CD4-positive, alpha-beta T cell treated with Interleukin-6 for 4 hours (primary cell): ENCODE data around the gene LENG9.

ENCODE experiments used
- DNase-seq: peaks from one replicate; pipeline ENCODE4 v3.0.0-alpha.2; 2020; ENCODE audit warnings: mixed read lengths

The LENG9 gene

GRCh38 chr19:54436031-54436523, 27.5 kb downstream of the LENG9 start:
- no peak for DNase-seq

DNA sequence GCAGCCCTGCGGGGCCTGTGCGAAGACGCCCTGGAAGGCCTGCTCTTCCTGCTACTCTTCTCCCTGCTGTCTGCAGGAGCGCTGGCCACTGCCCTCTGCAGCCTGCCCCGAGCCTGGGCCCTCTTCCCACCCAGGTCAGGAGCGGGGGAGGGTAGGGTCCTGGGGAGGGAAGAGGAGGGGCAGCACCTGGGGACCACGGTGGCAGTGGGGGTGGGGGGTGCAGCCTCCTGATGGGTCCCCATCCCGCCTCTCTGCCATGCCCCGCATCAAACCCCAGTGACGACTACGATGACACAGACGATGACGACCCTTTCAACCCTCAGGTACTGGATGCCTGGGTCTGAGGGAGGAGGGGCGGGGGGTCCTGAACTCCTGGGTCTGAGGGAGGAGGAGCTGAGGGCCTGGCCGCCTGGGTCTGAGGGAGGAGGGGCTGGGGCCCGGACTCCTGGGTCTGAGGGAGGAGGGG, 28.0 kb downstream of the LENG9 start:
- no peak for DNase-seq

- DNase-seq: no peak
Observed at GRCh38 chr19:54434873-54435214, 28.7 kb downstream of the LENG9 start.

DNA sequence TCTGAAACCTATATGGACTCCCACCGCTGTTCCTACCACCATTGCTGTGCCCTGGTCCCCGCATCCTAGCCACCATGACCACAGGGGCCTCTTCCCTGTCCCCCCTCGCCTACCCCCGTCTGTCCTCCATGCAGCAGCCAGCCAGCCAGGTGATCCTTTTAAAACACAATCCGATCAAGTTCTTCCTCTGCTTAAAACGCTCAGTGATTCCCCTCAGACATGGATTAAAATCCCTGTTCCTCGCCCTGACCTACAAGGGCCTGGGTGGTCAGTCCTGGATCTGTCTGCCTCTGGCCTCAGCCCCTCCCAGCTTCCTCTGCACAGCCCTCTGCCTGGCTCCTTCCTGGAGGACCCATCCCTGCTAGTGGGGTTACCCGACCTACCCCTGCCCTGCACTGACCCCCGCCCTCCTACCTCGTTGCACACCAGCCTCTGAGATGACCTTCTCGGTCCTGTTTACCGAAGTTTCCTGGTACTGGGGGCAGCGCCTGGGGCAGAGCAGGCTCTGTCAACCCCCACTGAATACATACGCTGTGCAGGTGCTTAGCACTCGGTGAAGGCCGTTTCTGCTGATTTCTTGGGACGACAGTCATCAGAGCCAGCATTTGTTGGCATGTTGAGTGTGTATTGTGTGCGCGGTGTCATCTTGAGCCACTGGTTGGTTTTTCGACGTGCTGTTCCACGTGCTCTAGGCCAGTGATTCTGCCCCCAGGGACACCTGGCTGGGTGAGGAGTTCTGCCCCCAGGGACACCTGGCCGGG, 29.3 kb downstream of the LENG9 start:
- DNase-seq: no peak

DNA sequence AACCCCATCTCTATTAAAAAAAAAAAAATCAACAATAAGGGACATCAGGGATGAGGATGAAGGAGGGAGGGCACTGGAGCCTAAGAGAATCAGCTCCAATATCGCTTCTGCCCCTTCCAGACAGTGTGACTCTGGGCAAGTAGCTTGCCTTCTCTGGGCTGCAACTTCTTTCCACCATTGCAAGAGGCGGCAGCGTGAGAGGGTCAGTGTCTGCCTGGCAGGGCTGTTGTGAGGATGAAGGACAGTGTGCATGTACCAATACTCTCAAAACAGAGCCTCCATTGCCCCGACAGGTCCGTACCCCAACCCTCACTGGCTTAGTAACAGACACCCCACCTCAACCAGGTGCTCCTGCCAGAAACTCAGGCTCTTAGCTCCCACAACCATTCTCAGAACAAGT, 29.9 kb downstream of the LENG9 start:
- DNase-seq: no peak

- no peak for DNase-seq
Observed at GRCh38 chr19:54432144-54432738, 31.3 kb downstream of the LENG9 start.

DNA sequence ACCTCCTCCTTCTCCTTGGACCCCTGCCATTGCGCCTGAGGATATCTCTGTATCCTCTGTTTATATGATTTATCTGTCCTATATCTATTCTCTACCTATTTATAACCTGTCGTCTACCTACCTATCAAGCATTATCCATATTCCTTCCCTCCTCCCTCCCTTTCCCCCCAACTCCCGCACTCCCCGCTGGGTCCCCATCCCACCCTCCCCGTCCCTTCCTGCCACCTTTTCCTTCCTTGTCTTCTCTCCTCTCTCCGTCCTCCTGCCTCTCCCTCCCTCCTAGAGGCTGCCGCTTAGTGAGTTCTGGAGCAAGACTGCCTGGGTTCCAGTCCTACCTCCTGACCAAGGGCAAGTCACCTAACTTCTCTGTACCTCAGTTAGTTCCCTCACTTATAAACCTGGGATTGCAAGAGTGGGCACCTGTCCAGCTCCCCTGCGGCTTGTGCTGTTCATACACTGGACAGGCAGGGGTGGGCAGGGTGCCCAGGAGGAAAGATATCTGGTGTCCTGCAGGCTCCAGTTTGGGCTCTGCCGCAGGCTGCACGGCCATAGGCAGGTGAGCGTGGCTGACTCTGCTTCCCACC, 32.2 kb downstream of the LENG9 start:
- no peak for DNase-seq

DNA sequence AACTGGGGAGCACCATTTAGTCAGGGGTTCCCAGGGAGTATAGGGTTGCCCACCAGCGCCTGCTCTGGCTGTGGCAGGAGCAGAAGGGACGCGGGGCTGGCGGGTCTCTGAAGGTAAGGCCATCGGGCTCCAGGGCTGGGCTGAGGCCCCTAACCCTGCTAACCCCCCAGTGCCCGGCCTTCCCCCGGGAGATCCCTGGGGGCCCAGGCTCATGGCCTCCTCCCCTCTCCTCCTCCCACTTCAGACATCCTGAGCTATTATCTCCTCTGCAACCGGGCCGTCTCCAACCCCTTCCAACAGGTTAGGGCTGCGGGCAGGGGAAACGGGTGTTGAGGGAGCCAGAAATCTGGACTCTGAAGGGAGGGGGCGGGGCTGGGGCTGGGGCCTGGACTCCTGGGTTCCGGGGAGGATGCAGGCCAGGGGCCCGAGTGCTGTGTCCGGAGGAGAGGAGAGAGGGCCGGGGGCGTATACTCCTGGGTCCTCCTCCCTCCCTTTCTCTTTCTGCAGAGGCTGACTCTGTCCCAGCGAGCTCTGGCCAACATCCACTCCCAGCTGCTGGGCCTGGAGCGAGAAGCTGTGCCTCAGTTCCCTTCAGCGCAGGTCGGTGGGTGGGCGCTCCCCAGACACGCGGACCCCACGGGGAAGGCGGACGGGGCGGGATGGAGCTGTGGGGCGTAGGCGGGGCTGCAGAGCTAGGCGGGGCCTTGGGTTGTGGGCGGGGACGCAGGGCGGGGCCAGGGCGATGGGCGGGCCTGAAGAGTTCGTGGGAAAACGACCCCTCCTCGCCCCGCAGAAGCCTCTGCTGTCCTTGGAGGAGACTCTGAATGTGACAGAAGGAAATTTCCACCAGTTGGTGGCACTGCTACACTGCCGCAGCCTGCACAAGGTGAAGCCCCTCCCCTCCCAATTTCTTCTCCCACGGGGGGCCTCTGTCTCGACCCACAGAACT, 33.0 kb downstream of the LENG9 start:
- DNase-seq: peak; percentile 46

DNA sequence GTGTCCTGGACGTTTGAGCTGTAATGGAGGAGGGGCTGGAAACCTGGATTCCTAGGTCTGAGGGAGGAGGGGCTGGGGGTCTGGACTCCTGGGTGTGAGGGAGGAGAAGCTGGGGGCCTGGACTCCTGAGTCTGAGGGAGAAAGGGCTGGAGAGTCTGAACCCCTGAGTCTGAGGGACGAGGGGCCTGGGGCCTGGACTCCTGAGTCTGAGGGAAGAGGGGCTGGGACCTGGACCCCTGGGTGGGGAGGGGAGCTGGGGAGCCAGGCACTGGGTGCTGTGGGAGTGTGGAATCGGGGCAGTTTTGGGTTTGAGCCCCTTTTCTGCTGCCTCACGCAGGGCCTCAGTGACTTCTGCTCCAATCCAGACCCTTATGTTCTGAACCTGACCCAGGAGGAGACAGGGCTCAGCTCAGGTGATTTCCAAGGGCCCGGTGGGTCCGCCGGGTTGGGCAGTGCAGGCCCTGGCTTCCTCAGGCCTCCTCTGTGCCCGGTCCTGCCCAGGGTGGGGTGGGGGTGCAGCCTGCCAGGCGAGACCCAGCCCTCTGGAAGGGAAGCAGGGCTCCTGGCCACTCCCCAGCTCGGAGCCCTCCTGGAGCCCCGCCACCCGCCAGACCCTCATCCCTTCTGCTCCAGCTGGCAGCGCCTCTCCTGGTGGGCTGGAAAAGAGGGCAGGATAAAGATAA, 33.9 kb downstream of the LENG9 start:
- DNase-seq: no peak

GRCh38 chr19:54429176-54429495, 34.4 kb downstream of the LENG9 start:
- DNase-seq: no peak

GRCh38 chr19:54428323-54429175, 35.0 kb downstream of the LENG9 start:
- no peak for DNase-seq

DNA sequence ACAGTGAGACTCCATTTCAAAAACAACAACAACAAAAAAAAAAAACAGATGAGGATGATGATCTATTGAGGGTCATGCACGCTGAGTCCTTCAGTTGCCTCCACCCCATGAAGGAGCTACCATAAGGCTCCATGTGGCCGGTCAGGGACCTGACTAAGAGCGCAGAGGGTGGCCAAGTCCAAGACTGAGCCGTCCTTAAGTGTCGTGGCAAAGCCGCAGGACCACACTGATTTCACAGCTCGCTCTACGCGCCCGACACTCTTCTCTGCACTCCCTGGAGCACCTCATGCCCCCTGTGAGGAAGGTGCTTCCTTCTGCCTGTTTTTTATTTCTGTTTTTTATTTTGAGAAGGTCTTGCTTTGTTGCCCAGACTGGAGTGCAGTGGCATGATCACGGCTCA, 36.0 kb downstream of the LENG9 start:
- DNase-seq: no peak

- no peak for DNase-seq
Observed at GRCh38 chr19:54426291-54426931, 37.2 kb downstream of the LENG9 start.

DNA sequence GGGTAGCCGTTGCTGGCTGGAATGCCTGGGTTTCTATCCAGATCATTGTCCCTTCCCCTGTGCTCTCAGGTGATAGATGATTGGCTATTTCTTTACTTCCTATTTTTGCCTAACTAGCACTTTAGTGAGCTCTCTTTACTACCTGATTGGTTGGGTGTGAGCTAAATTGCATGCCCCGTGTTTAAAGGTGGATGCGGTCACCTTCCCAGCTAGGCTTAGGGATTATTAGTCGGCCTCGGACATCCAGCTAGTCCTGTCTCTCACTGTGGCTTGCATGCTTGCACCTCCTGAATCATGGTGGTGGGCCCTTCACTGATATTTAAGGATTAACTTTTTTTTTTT, 38.2 kb downstream of the LENG9 start:
- no peak for DNase-seq

DNA sequence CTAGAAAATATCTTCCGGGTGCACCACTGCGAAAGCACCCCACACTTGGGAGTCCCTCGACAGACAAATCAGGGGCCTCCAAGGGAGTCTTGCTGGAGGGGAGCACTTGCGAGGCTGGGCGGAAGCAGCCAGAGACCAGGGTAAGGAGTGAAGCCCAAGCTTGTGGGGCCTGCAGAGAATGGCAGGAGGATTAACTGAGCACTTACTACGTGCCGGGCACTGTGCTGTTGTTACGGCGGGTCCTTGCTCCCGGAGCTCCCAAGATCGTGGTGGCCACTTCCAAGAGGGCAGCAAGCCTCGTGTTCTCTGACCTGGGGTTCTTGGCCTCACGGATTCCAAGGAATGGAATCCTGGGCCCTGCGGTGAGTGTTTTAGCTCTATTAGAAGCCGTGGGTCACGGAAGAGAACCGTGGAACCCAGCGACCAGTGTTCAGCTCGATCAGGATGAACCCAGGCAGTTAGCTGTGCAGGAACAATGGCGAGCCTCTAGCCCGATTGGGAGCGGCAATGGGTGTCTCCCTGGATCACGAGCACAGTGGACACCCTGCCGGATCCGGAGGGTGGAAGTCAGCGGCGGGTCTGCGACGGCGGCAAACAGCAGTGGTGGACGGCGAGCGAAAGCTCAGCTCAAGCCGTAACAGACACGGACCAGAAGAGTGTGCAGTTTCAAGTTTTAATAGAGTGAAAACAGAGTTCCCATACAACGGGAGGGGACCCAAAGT, 38.8 kb downstream of the LENG9 start:
- no peak for DNase-seq

DNA sequence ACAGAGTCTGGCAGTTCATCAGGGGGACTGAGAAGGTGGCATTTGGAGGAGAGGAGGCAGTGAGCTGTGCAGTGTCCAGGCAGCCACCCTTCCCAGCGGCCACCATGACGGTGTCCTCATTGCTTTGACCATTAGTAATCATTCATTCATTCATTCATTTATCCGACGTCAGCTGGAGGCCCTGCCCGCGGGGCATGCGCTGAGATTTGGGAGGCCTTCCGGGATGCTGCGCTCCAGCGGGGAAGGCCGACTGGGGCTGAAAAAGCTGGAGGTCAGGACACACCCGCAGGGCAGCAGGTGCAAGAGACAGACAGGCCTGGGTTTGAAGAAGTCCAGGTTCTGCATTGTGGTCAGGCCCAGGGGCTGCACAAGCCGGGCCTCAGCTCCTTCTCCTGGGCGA, 39.4 kb downstream of the LENG9 start:
- DNase-seq: no peak

DNA sequence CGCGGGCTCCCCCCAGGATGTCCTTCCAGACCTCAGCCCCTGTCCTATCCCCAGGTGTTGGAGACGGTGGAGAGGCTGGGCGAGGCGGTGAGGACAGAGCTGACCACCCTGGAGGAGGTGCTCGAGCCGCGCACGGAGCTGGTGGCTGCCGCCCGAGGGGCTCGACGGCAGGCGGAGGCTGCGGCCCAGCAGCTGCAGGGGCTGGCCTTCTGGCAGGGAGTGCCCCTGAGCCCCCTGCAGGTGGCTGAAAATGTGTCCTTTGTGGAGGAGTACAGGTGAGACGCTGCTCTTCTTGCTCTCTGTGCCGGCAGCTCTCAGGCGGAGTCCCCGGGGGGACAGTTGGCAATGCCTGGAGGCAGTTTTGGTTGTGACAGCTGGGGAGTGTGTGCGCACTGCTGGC, 41.4 kb downstream of the LENG9 start:
- DNase-seq: no peak

DNA sequence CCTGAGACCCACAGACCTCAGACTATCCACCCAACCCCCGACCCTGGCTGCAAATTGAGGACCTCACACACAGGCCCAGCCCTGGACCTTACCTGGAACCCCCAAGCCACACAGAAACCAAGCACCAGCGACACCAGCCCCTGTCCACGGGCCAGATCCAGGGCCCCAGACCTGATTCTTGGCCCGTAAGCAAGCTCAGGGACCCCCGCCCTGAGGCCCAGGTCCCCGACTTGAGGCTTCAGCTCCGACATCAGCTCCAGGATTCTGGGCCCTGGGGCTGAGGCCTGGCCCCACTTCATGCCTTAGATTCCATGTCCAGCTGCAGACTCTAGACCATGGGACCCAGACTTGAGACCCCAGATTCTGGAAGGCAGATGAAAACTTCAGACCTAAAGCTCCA, 42.1 kb downstream of the LENG9 start:
- DNase-seq: no peak

- no peak for DNase-seq
Observed at GRCh38 chr19:54421169-54421516, 42.4 kb downstream of the LENG9 start.

DNA sequence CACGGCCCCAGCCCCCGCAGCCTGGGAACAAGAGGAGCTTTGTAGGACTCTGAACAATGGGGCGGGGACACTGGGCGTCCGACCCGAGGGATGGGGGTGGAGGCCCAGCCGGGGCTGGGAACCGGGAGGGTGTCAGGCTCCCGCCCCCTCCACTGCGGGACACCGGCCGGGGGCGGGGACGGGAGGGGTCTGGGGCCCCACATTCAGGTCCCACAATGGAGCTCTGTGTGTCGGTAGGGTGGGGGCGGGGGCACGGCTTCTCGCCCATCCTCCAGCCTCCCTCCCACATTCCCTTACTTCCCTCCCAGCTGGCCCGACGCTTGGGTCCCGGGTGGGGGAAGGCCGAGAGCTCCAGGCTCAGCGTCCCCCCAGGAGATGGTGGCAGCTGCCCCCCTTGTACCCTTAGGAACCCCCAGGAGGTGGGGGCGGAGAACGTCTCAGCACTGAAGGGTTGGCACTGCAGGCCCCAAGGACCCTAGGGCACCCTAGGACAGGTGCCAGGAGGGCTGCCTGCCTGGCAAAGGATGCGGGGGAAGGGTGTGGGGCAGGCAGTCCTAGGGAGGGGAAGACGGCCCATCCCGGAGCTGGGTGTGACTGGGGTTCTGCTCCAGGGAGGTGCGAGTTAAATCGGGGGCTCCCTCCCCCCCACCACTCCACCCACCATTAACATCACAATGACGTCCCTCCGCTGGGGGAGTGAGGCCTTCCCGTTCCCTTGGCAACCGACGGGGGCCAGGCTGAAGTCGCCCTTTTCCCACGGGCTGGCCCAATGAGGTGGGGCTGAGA, 43.0 kb downstream of the LENG9 start:
- DNase-seq: no peak
